DND-41 (cell line): Measurements from ENCODE around the gene TARDBP.

ENCODE experiments used
- CTCF ChIP-seq: IDR thresholded peaks from 2 replicates; pipeline ENCODE4 v1.5.1; 2012; ENCODE audit warnings: borderline replicate concordance, low read length, moderate library complexity, mild to moderate bottlenecking; ENCODE audit not compliant: poor library complexity, severe bottlenecking; ENCODE audit errors: extremely low read depth
- EZH2 ChIP-seq: IDR thresholded peaks from 3 replicates; pipeline ENCODE4 v1.6.1; 2012; ENCODE audit warnings: borderline replicate concordance, low read depth, mild to moderate bottlenecking, moderate library complexity, low read length, inconsistent platforms; ENCODE audit not compliant: severe bottlenecking

DNA sequence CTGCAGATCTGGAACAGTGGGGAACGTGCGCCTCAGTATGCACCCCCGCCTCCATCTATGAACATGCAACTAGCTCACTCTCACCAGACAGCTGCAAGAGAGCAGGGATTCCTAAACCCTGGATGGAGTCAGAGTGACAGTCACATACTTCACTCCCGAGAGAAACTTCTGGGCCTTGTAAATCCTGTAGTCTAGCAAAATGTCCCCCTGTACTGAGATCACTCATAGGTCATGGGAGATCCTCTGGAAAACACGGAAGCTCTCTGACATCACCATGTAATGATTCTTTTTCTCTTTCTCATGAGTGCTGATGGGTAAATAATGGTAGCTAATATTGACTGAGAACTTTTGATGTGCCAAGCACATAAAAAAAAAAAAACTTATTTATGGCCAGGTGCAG lies 23.4 kb upstream of the TARDBP start:
- TF ChIP-seq CTCF (no peak), EZH2 (no peak)
